ENCODE data around the gene SMYD3.

Gene SMYD3

DNA sequence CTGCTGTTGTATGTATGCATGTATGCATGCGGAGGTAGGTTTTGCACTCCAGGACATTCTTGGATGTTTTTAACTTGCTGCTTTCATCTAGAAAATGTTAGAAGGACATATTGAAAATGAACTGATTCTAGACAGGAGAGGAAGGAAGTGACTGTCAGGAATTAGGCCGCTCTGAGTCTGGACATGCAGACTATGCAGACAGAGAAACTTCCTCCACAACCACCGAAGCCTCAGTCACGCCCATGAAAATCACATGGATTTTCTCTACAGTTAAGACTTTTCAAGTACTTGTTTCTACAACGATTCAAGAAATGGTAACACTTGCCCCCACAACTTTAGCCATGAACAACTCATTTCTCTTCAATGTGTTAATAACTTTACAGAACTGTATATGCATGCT is 211.1 kb downstream of the SMYD3 start:
- Histone ChIP-seq H3K79me2 (ENCODE audit: control insufficient read depth, insufficient read depth, low read length, unreplicated experiment) (no peaks in the 10 kb centered on the region), H3K27me3 (ENCODE audit: insufficient read depth, low read length) (no peaks in the 10 kb centered on the region), H3K36me3 (ENCODE audit: insufficient read depth, low read length) (no peaks in the 10 kb centered on the region), H3K4me3 (ENCODE audit: low read depth, low read length) (no peak overlapping the region), H3K4me1 (ENCODE audit: control insufficient read depth, insufficient read depth, low read length, unreplicated experiment) (peaks cover 12% of the 10 kb centered on the region), H2AFZ (ENCODE audit: low read length, unreplicated experiment) (no peak overlapping the region), H3K27ac (ENCODE audit: low read depth, low read length) (no peak overlapping the region)

DNA sequence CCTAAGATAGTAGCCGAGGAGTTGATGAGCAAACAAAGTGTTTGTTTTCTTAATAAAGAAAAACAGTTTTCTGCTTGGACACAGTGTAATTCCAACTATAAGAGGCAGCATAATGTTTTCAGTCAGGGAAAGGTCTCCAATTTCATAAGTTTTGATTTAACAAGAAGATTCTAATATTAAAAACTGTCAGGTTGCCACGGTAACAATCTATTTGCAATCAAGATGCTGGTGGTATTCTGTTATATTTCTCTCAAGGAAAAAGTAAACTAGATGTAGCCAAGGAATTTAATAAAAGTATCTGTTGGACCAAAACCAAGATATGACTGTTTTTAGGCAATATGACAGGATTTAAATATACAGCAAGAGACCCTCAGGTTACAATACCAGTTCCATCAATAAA is 211.7 kb downstream of the SMYD3 start:
- no peaks in the 10 kb centered on the region for H3K27me3 ChIP-seq (ENCODE audit: insufficient read depth, low read length)
- H2AFZ ChIP-seq (ENCODE audit: low read length, unreplicated experiment): no peak overlapping the region
- no peak overlapping the region for H3K4me3 ChIP-seq (ENCODE audit: low read depth, low read length)
- no peaks in the 10 kb centered on the region for H3K36me3 ChIP-seq (ENCODE audit: insufficient read depth, low read length)
- no peaks in the 10 kb centered on the region for H3K79me2 ChIP-seq (ENCODE audit: control insufficient read depth, insufficient read depth, low read length, unreplicated experiment)
- H3K4me1 ChIP-seq (ENCODE audit: control insufficient read depth, insufficient read depth, low read length, unreplicated experiment): peaks cover 12% of the 10 kb centered on the region
- no peak overlapping the region for H3K27ac ChIP-seq (ENCODE audit: low read depth, low read length)

DNA sequence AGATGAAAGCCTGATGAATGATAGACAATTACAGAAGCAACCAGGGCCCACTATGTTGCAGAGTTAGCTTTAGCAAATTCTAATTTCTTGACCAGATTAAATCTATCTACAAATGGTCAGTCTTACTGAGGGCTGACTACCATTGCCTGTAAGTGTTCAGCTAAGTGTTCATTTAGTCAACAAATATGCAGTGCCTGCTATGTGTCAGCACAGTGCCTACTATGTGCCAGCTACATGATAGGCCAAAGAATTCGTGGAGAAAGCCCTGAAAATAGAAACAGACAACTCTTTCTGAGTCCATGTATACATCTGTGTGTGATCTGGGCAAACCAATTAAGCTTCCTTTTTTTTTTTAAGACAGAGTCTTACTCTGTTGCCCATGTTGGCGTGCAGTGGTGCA is 212.8 kb downstream of the SMYD3 start:
- no peak overlapping the region for H3K27ac ChIP-seq (ENCODE audit: low read depth, low read length)
- H3K4me3 ChIP-seq (ENCODE audit: low read depth, low read length): no peak overlapping the region
- H3K27me3 ChIP-seq (ENCODE audit: insufficient read depth, low read length): no peaks in the 10 kb centered on the region
- H3K4me1 ChIP-seq (ENCODE audit: control insufficient read depth, insufficient read depth, low read length, unreplicated experiment): peaks cover 12% of the 10 kb centered on the region
- H3K79me2 ChIP-seq (ENCODE audit: control insufficient read depth, insufficient read depth, low read length, unreplicated experiment): no peaks in the 10 kb centered on the region
- H3K36me3 ChIP-seq (ENCODE audit: insufficient read depth, low read length): no peaks in the 10 kb centered on the region
- H2AFZ ChIP-seq (ENCODE audit: low read length, unreplicated experiment): no peak overlapping the region

DNA sequence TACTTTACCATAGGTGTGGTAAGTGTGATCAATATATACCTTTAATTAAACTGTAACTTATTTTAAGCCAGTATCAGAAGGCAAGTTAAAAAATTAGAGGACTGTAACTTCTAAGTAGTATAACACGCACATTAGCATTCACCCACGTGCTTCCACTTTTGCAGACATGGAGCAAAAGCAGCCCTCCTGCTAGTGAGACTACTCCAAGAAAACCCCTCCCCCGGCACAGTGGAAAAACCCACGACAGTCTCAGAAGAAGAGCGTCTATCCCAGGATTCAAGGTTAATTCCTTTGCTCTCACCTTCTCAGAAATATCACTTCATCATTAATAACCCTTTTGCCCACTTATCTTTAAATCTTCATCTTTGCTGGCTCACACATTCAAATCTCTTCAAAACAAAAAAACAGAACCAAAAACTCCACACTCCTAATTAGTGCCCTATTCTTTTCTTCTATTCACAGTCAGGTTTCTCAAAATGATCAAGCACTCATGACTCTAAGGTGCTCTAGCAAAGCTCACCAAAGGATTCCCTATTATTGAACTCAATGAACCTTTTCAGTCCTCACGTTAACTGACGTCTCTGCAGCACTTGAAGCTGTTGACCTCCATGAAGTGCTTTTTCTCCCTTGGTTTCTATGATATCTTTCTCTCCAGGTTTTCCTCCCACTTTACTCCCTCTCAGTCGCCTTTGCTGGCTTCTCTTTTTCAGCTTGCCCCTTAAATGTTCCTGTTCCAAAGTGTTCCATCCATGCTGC is 213.5 kb downstream of the SMYD3 start:
- H3K36me3 ChIP-seq (ENCODE audit: insufficient read depth, low read length): no peaks in the 10 kb centered on the region
- no peaks in the 10 kb centered on the region for H3K79me2 ChIP-seq (ENCODE audit: control insufficient read depth, insufficient read depth, low read length, unreplicated experiment)
- no peaks in the 10 kb centered on the region for H3K27me3 ChIP-seq (ENCODE audit: insufficient read depth, low read length)
- H3K4me3 ChIP-seq (ENCODE audit: low read depth, low read length): no peak overlapping the region
- no peak overlapping the region for H2AFZ ChIP-seq (ENCODE audit: low read length, unreplicated experiment)
- H3K27ac ChIP-seq (ENCODE audit: low read depth, low read length): no peak overlapping the region
- peaks cover 12% of the 10 kb centered on the region for H3K4me1 ChIP-seq (ENCODE audit: control insufficient read depth, insufficient read depth, low read length, unreplicated experiment)

DNA sequence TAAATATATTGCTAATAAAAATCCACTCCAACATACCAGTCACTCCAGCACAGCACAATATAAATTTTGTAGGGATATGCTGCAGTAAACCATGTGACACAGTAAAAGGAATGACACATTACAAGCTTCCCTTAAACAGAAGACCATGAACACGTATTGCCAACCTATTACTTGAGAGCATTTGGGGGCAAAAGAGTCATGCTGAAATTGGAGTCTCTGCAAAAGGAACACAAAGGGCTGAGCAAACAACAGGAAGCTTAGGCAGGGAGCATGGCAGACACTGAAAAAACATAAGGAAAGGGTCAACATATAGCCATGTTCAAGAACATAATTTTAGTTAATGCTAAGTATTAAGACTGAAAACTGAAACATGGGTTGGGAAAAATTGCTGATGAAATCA is 214.5 kb downstream of the SMYD3 start:
- Histone ChIP-seq H3K4me1 (ENCODE audit: control insufficient read depth, insufficient read depth, low read length, unreplicated experiment) (peaks cover 9% of the 10 kb centered on the region), H3K79me2 (ENCODE audit: control insufficient read depth, insufficient read depth, low read length, unreplicated experiment) (no peaks in the 10 kb centered on the region), H2AFZ (ENCODE audit: low read length, unreplicated experiment) (no peak overlapping the region), H3K4me3 (ENCODE audit: low read depth, low read length) (no peak overlapping the region), H3K36me3 (ENCODE audit: insufficient read depth, low read length) (no peaks in the 10 kb centered on the region), H3K27me3 (ENCODE audit: insufficient read depth, low read length) (no peaks in the 10 kb centered on the region), H3K27ac (ENCODE audit: low read depth, low read length) (no peak overlapping the region)

DNA sequence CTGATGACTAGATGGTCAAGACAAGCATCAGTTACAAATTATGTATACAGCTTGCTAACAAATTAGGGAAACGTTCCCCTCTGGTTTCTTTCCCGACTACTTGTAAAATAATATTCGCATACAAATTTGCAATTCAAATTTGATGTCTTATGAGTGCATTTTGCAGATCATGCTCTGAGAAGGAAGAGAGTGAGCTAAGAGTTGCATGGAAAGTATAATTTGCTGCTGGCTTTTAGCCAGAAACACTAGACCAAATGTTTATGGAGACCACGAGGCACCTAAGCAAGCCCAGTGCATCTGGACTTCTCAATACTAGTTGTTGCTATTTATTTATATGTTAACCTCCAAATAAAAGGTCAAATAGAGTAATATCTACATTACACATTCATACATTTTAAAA is 216.0 kb downstream of the SMYD3 start:
- no peaks in the 10 kb centered on the region for H3K36me3 ChIP-seq (ENCODE audit: insufficient read depth, low read length)

DNA sequence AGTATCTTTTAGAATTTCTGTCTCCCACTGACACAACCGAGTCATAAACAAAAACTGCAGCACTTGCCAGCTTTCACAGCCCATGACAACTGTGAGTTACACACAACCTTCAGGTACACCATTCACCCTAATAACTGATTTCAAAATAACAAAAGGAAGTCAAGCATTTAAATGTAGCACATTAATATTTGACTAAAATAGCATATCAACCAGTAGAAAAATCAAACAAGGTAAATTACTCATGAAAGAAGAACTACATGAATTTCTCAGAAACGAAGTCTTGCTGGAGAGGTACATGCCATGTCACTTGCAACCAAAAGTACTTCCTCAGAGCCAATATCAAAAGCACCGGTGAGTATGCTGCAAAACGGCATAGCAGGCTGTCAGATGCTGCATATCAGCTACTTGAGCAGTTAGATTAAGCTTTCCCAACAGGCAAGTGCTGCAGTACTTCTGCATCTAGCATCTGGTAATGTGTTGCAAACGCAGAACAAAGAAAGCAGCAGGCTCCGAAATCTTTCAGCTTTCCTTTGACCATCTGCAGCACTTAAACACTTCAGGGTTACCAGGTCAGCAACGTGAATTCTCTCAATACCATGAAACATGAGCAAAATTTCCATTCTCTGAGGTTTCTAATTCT is 223.2 kb downstream of the SMYD3 start:
- H3K27ac ChIP-seq (ENCODE audit: low read depth, low read length): no peak overlapping the region

More for the DNA sequence above, 216.0 kb downstream of the SMYD3 start:
- Histone ChIP-seq H2AFZ (ENCODE audit: low read length, unreplicated experiment) (no peak overlapping the region), H3K4me1 (ENCODE audit: control insufficient read depth, insufficient read depth, low read length, unreplicated experiment) (no peaks in the 10 kb centered on the region), H3K27me3 (ENCODE audit: insufficient read depth, low read length) (no peaks in the 10 kb centered on the region), H3K27ac (ENCODE audit: low read depth, low read length) (no peak overlapping the region), H3K4me3 (ENCODE audit: low read depth, low read length) (no peak overlapping the region), H3K79me2 (ENCODE audit: control insufficient read depth, insufficient read depth, low read length, unreplicated experiment) (no peaks in the 10 kb centered on the region)

DNA sequence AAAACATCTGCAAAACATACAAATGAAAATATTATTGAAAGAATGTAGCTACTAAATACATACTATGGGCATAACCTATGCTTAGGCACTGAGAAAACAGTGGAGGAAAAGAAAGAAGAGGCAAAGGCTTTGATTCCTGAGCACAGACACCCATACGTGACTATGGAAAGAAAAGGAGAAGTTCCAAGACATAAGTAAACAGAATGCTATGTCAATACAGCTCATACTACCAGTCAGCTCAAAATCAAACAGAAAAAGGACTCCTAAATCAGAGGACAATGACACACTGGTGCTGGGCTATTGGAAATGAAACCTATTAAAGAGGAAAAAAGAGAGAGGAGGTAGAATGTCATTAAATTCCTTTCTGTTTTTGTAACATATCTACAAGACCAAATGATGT is 225.4 kb downstream of the SMYD3 start:
- Histone ChIP-seq H3K27ac (ENCODE audit: low read depth, low read length) (no peak overlapping the region), H3K4me1 (ENCODE audit: control insufficient read depth, insufficient read depth, low read length, unreplicated experiment) (no peaks in the 10 kb centered on the region), H2AFZ (ENCODE audit: low read length, unreplicated experiment) (no peak overlapping the region), H3K4me3 (ENCODE audit: low read depth, low read length) (no peak overlapping the region), H3K36me3 (ENCODE audit: insufficient read depth, low read length) (no peaks in the 10 kb centered on the region), H3K27me3 (ENCODE audit: insufficient read depth, low read length) (no peaks in the 10 kb centered on the region), H3K79me2 (ENCODE audit: control insufficient read depth, insufficient read depth, low read length, unreplicated experiment) (no peaks in the 10 kb centered on the region)

More for the DNA sequence above, 223.2 kb downstream of the SMYD3 start:
- H3K27me3 ChIP-seq (ENCODE audit: insufficient read depth, low read length): no peaks in the 10 kb centered on the region
- H3K79me2 ChIP-seq (ENCODE audit: control insufficient read depth, insufficient read depth, low read length, unreplicated experiment): no peaks in the 10 kb centered on the region
- no peaks in the 10 kb centered on the region for H3K36me3 ChIP-seq (ENCODE audit: insufficient read depth, low read length)
- no peak overlapping the region for H2AFZ ChIP-seq (ENCODE audit: low read length, unreplicated experiment)
- H3K4me3 ChIP-seq (ENCODE audit: low read depth, low read length): no peak overlapping the region
- no peaks in the 10 kb centered on the region for H3K4me1 ChIP-seq (ENCODE audit: control insufficient read depth, insufficient read depth, low read length, unreplicated experiment)

DNA sequence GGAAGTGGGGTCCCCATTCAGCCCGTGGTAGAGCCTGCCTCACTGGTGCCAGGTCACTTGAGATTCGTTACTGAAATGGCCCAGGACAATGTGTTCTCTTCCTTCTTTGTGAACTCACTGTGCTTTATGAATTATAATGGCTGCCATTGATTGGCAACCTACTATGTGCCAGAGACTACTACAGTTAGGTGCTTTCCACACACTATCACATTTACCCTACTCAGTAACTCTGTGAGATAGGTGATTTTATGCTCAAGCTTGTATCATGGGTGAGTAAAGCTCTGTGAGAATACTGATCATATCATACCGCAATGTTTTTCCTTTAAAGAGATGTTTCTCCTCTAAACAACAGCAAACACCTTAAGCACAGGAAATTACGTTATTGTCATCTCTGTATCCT is 225.9 kb downstream of the SMYD3 start:
- Histone ChIP-seq H3K27ac (ENCODE audit: low read depth, low read length) (no peak overlapping the region), H3K79me2 (ENCODE audit: control insufficient read depth, insufficient read depth, low read length, unreplicated experiment) (no peaks in the 10 kb centered on the region), H3K27me3 (ENCODE audit: insufficient read depth, low read length) (no peaks in the 10 kb centered on the region), H3K36me3 (ENCODE audit: insufficient read depth, low read length) (no peaks in the 10 kb centered on the region), H3K4me3 (ENCODE audit: low read depth, low read length) (no peak overlapping the region), H2AFZ (ENCODE audit: low read length, unreplicated experiment) (no peak overlapping the region), H3K4me1 (ENCODE audit: control insufficient read depth, insufficient read depth, low read length, unreplicated experiment) (no peaks in the 10 kb centered on the region)

DNA sequence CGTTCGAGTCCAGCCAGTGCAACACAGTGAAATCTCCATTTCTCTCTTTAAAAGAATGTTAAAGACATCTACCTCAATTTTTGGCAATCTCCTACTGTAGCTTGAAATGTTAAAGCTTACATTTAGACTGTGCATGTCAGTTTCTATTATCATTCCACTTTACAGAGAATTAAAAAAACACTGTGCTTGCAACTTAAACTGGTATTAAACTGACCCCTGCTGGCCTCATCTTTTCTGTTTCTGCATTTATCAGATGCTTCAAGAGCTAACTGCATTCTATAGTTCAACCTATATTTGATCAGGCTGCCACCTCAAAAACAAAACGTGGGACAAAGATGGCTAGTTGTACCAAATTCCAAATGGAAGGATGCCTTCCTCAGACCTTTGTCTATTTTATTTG is 226.5 kb downstream of the SMYD3 start:
- no peak overlapping the region for H3K4me3 ChIP-seq (ENCODE audit: low read depth, low read length)
- no peak overlapping the region for H2AFZ ChIP-seq (ENCODE audit: low read length, unreplicated experiment)
- no peaks in the 10 kb centered on the region for H3K27me3 ChIP-seq (ENCODE audit: insufficient read depth, low read length)
- H3K79me2 ChIP-seq (ENCODE audit: control insufficient read depth, insufficient read depth, low read length, unreplicated experiment): no peaks in the 10 kb centered on the region
- no peak overlapping the region for H3K27ac ChIP-seq (ENCODE audit: low read depth, low read length)
- H3K4me1 ChIP-seq (ENCODE audit: control insufficient read depth, insufficient read depth, low read length, unreplicated experiment): no peaks in the 10 kb centered on the region
- no peaks in the 10 kb centered on the region for H3K36me3 ChIP-seq (ENCODE audit: insufficient read depth, low read length)

DNA sequence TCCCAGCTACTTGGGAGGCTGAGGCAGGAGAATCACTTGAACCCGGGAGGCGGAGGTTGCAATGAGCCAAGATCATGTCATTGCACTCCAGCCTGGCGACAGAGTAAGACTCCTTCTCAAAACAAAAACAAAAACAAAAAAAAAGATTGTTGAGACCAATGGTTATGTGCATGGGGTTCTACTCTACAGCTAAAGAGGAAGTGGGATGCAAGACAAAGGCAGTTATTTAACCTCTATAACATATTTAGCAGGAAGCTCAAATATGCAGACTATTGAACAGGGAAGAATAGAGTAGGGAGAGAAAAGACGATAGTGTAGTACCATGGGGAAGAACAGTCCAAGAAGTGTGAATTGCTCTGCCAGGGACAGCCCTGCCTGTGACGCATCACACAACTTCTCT is 227.7 kb downstream of the SMYD3 start:
- H3K79me2 ChIP-seq (ENCODE audit: control insufficient read depth, insufficient read depth, low read length, unreplicated experiment): no peaks in the 10 kb centered on the region
- no peaks in the 10 kb centered on the region for H3K4me1 ChIP-seq (ENCODE audit: control insufficient read depth, insufficient read depth, low read length, unreplicated experiment)
- no peaks in the 10 kb centered on the region for H3K36me3 ChIP-seq (ENCODE audit: insufficient read depth, low read length)
- H2AFZ ChIP-seq (ENCODE audit: low read length, unreplicated experiment): no peak overlapping the region
- no peak overlapping the region for H3K4me3 ChIP-seq (ENCODE audit: low read depth, low read length)
- H3K27ac ChIP-seq (ENCODE audit: low read depth, low read length): no peak overlapping the region
- no peaks in the 10 kb centered on the region for H3K27me3 ChIP-seq (ENCODE audit: insufficient read depth, low read length)
